Tibial artery (tissue), 4 donors: ENCODE data around the gene FNBP1.
"Not testable (repeated sequence)": the region's sequence is repeated elsewhere in the genome, so short reads cannot be mapped to it uniquely, and the experiment has no call there.

Source experiments
- DNase-seq, 2 donors: peaks; one replicate each; pipeline ENCODE4 v3.0.0-alpha.2; 2019
- H3K27ac ChIP-seq, 2 donors: fragments of 200-600 bp; sonication (generic) in 1 of 2; 1 replicate in 1 of 2; 2 replicates in 1 of 2; pipeline ENCODE4 v1.5.1; 2018 to 2019; ENCODE audit warnings: mild to moderate bottlenecking in 1 of 2
- H3K27me3 ChIP-seq, 2 donors: fragments of 200-600 bp; sonication (generic) in 1 of 2; one replicate each; pipeline versions ENCODE4 v1.5.1 to v1.6.0; 2016 to 2019
- H3K36me3 ChIP-seq, 3 donors: fragments of 200-600 bp; sonication (generic) in 2 of 3; one replicate each; pipeline ENCODE4 v1.5.1; 2016 to 2019; ENCODE audit warnings: mild to moderate bottlenecking in 2 of 3
- H3K4me1 ChIP-seq, 4 donors: fragments of 200-600 bp; sonication (generic) in 2 of 4; 1 replicate in 3 of 4; 2 replicates in 1 of 4; pipeline ENCODE4 v1.5.1; 2016 to 2019
- H3K4me3 ChIP-seq, 2 donors: fragments of 200-600 bp; sonication (generic) in 1 of 2; 1 replicate in 1 of 2; 2 replicates in 1 of 2; pipeline ENCODE4 v1.5.1; 2018 to 2019; ENCODE audit warnings: mild to moderate bottlenecking in 2 of 2
- H3K9me3 ChIP-seq, 3 donors: fragments of 200-600 bp; sonication (generic) in 1 of 3; one replicate each; pipeline ENCODE4 v1.5.1; 2016 to 2019
- CTCF ChIP-seq, 2 experiments: fragments of 200-600 bp in 1 of 2; fragments of 450-650 bp in 1 of 2; IDR thresholded peaks; one replicate each; pipeline ENCODE4 v1.5.1; 2017 to 2019; ENCODE audit warnings: antibody characterized with exemption in 2 of 2, mild to moderate bottlenecking in 1 of 2, moderate library complexity in 1 of 2
- intact Hi-C: fragments of 100-400 bp; cut with DNase I; formaldehyde crosslinking; loops from one replicate; pipeline ENCODE4 v1.15.0; 2023; ENCODE audit warnings: low total_unique reads

Gene FNBP1

DNA sequence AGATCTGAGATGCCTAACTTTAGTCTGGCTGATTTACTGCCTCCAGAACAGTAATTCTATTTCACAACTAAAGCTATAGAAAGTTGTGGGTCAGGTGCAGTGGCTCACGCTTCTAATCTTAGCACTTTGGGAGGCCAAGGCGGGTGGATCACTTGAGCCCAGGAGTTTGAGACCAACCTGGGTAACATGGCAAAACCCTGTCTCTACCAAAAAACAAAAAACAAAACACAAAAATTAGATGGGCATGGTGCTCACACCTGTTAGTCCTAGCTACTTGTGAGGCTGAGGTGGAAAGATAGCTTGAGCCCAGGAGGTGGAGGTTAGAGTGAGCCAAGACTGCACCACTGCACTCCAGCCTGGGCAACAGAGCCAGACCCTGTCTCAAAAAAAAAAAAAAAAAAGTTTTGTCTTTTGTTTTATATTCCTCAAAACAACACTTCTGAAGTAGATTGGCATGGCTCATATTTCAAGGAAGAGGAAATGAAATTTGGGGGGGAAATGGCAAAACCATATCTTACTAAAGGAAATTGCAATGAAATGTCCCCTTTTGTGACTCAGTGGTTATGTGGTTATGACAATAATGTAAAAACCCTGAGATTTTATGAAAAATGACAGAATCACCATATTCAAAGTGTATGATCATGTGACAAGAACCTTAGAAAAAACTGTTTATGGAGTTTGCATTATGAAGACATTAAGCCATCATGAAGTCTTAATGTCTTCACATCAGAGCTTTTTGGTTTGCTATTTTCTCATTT is 16.2 kb downstream of the FNBP1 start:
- H3K36me3 ChIP-seq, result no peaks in the 10 kb centered on the region
- no peak for TF ChIP-seq CTCF (IDR thresholded peaks at IDR 0.05)
- peaks cover 0 to 69% (median 31%) of the 10 kb centered on the region in 4 donors for H3K4me1 ChIP-seq
- intact Hi-C loops, result loop anchor here (10.0 kb wide), 1 partner anchor 82 kb away; no protein-coding TSS in a partner anchor
- H3K4me3 ChIP-seq, result no peak overlapping the region
- H3K27me3 ChIP-seq, result no peaks in the 10 kb centered on the region
- no peak for DNase-seq
- no peak overlapping the region for H3K27ac ChIP-seq
- no peaks in the 10 kb centered on the region for H3K9me3 ChIP-seq

DNA sequence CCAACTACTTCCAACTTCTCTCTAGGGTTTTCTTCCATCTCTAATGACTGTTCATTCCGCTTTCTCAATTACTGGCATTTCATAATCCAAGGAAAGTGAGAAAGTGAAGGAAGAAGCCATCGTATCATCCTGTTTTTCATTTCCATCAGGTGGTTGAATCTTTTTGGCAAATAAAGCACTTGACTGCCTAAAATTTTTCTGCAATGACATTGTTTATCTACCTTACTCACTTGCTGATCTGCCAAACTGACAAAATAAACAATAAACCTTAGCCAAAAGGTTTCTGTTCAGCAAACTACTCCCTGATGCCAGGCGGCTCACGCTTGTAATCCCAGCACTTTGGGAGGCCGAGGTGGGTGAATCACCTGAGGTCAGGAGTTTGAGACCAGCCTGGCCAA is 18.4 kb downstream of the FNBP1 start:
- no peak for TF ChIP-seq CTCF (IDR thresholded peaks at IDR 0.05)
- Histone ChIP-seq H3K27ac (no peak overlapping the region), H3K4me1 (peaks cover 10 to 69% (median 33%) of the 10 kb centered on the region in 4 donors), H3K36me3 (no peaks in the 10 kb centered on the region), H3K9me3 (no peaks in the 10 kb centered on the region), H3K27me3 (no peaks in the 10 kb centered on the region), H3K4me3 (no peak overlapping the region)
- DNase-seq, result no peak
- intact Hi-C loops, result loop anchor here (10.0 kb wide), 1 partner anchor 80 kb away; no protein-coding TSS in a partner anchor

DNA sequence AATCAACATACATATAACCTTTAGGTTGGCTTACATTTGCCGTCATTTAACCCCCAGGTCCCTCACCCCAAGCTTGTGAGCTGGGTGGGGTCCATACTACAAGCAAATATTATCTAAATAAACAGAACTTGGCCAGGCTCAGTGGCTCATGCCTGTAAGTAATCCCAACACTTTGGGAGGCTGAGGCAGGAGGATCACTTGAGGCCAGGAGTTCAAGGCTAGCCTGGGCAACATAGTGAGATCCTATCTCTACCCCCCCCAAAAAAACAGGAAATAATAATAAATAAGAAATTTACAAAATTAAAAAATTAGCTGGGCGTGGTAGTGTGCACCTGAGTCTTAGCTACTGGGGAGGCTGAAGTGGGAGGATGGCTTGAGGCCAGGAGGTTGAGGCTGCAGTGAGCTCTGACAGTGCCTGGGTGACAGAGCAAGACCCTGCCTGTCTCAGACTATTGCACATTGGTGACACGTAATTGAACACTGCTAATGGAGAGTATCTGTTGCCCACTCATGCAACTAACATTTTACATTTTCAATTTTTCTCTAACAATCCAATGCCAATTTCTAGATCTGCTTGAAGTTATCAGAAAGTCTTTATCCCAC is 18.9 kb downstream of the FNBP1 start:
- Histone ChIP-seq H3K27me3 (no peaks in the 10 kb centered on the region), H3K9me3 (no peaks in the 10 kb centered on the region), H3K36me3 (no peaks in the 10 kb centered on the region), H3K4me1 (peaks cover 10 to 66% (median 32%) of the 10 kb centered on the region in 4 donors), H3K27ac (peak overlapping the region; percentile 31 to 47), H3K4me3 (no peak overlapping the region)
- intact Hi-C loops, result loop anchor here (10.0 kb wide), 1 partner anchor 79 kb away; no protein-coding TSS in a partner anchor
- no peak for DNase-seq
- TF ChIP-seq CTCF (IDR thresholded peaks at IDR 0.05), result no peak

DNA sequence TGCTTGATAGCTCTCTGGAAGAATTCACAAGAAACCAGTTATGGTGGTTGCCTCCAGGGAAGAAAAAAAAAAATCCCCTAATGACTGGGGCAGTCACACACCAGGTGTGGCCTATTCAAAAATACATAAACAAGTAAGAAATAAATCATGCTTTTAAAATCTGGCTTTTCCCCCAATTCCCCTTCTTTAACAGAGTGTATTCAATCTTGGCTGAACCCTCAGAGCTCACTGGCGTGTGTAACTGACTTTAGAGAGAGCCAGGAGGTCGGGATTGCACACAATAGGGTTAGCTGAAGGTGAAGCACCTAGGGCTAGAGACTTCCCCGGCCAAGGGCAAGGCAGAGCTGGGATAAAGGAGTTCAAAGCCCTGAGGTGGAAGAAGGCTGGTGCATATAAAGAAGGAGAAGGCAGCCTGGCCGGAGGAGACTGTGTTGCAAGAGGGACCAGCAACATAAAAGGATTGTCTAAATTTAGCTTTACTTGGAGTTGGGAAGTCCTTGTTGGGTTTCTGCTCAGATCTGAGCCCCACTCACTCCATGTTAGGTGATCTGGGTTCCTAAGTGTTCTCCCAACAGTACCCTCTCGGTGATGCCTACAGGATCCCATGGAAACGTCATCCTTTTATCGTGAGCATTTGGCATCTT is 19.7 kb downstream of the FNBP1 start:
- no peaks in the 10 kb centered on the region for H3K27me3 ChIP-seq
- DNase-seq, result peak in 1 of 2 donors; percentile 33
- no peaks in the 10 kb centered on the region for H3K9me3 ChIP-seq
- peaks cover 10 to 63% (median 31%) of the 10 kb centered on the region in 4 donors for H3K4me1 ChIP-seq
- no peak overlapping the region for H3K4me3 ChIP-seq
- TF ChIP-seq CTCF (IDR thresholded peaks at IDR 0.05), result no peak
- intact Hi-C loops, result loop anchor here (10.0 kb wide), 1 partner anchor 78 kb away; no protein-coding TSS in a partner anchor
- no peaks in the 10 kb centered on the region for H3K36me3 ChIP-seq
- peak overlapping the region; percentile 31 to 47 for H3K27ac ChIP-seq

DNA sequence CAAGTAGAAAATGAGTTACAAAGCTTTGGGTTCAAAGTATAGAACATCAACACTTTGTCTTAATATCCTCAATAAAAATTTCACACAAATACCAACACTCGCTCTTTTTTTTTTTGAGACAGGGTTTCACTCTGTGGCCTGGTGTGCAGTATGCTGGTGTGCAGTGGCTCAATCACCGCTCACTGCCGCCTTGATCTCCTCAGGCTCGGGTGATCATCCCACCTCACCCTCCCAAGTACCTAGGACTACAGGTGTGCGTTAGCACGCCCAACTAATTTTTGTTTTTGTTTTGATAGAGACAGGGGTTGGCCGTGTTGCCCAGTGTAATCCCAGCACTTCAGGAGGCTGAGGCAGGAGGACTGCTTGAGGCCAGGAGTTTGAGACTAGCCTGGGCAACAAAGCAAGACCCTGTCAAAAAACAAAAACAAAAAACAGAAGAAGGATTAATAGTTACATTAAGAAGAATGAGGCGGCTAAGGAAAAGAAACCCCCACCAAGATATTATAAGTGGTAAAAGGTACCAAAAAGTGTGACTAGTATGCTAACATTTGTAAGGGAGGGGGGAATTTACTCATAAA is 20.3 kb downstream of the FNBP1 start:
- peak overlapping the region in 1 of 2 donors; percentile 47 for H3K27ac ChIP-seq
- no peak for TF ChIP-seq CTCF (IDR thresholded peaks at IDR 0.05)
- H3K27me3 ChIP-seq, result no peaks in the 10 kb centered on the region

DNA sequence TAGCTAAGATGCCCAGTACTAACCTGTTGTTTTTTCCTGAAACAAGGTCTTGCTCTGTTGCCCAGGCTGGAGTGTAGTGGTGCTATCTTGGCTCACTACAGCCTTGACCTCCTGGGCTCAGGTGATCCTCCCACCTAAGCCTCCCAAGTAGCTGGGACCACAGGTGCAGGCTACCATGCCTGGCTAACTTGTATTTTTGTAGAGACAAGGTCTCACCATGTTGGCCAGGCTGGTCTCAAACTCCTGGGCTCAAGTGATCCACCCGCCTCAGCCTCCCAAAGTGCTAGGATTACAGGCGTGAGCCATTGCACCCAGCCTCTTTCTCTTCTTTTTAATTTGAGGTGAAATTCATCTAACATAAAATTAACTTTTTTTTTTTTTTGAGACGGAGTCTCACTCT is 21.1 kb downstream of the FNBP1 start:
- peaks cover 10 to 74% (median 35%) of the 10 kb centered on the region in 4 donors for H3K4me1 ChIP-seq
- DNase-seq, H3K36me3 ChIP-seq, H3K9me3 ChIP-seq, H3K27me3 ChIP-seq, H3K4me3 ChIP-seq, H3K27ac ChIP-seq: not testable (repeated sequence)
- intact Hi-C loops, result loop anchor here (10.0 kb wide), 1 partner anchor 77 kb away; no protein-coding TSS in a partner anchor

More for the DNA sequence above, 20.3 kb downstream of the FNBP1 start:
- intact Hi-C loops, result loop anchor here (10.0 kb wide), 1 partner anchor 78 kb away; no protein-coding TSS in a partner anchor
- Histone ChIP-seq H3K9me3 (no peaks in the 10 kb centered on the region), H3K4me3 (no peak overlapping the region), H3K4me1 (peaks cover 10 to 66% (median 31%) of the 10 kb centered on the region in 4 donors), H3K36me3 (no peaks in the 10 kb centered on the region)
- no peak for DNase-seq
